Posterior vena cava (tissue), 2 donors: ENCODE results near the gene ZNF211. TPM values are rescaled to one million over a fixed set of nuclear protein-coding genes. Genes with fewer than 3 reads are reported as not detected.

Experiments used
- total RNA-seq, 2 donors: library from RNA; stranded (reverse); fragmentation: NEBNext Ultra II Directional; extraction: Animal tissue kit (Norgen Biotek cat#: 25700); gene quantifications; one replicate each; pipeline ENCODE4 v1.2.1, GENCODE V29; 2021
- donor health status: DM: yes; HTN: yes; CAD: no.
- donor health status: DM: yes; HTN: yes; CAD: no.

Gene ZNF211
- total RNA-seq, 2 donors from 2014 or later = 6.9 to 8.0 TPM

Other genes starting within 250 kb of the ZNF211 start
- 10 to 100 TPM; 16.4 to 18.7 TPM for gene ZNF548, start 243.3 kb upstream of the ZNF211 start, total RNA-seq
- 10 to 100 TPM; 10.9 to 11.4 TPM for gene ZNF17, start 222.0 kb upstream of the ZNF211 start, total RNA-seq
- gene ZNF749, start 197.8 kb upstream of the ZNF211 start, total RNA-seq = 10 to 100 TPM in 1 of 2 donors, 1 to 10 TPM in 1; 7.1 to 10.2 TPM
- 1 to 10 TPM in 1 of 2 donors, under 1 TPM in 1; 0.88 to 1.2 TPM for gene VN1R1, start 176.0 kb upstream of the ZNF211 start, total RNA-seq
- gene ZNF772, start 155.6 kb upstream of the ZNF211 start, total RNA-seq = 1 to 10 TPM; 6.3 to 8.1 TPM
- 1 to 10 TPM; 8.2 to 8.3 TPM for gene ZNF419, start 145.4 kb upstream of the ZNF211 start, total RNA-seq
- 1 to 10 TPM; 5.7 to 7.2 TPM for gene ZNF773, start 133.2 kb upstream of the ZNF211 start, total RNA-seq
- gene ZNF549, start 105.8 kb upstream of the ZNF211 start, total RNA-seq = 1 to 10 TPM; 4.3 to 6.1 TPM
- 1 to 10 TPM; 3.7 to 4.5 TPM for gene ZNF550, start 73.3 kb upstream of the ZNF211 start, total RNA-seq
- 1 to 10 TPM; 3.9 to 5.3 TPM for gene ZNF416, start 54.3 kb upstream of the ZNF211 start, total RNA-seq
- gene ZIK1, start 49.0 kb upstream of the ZNF211 start, total RNA-seq = 1 to 10 TPM; 4.5 to 5.0 TPM
- gene ZNF530, start 33.3 kb upstream of the ZNF211 start, total RNA-seq = 1 to 10 TPM; 1.6 to 2.4 TPM
- 10 to 100 TPM; 14.9 to 18.0 TPM for gene ZNF134, start 18.9 kb upstream of the ZNF211 start, total RNA-seq
- gene ZSCAN4, start 35.8 kb downstream of the ZNF211 start, total RNA-seq = under 1 TPM in 1 of 2 donors, not detected in 1; 0.10 TPM
- 1 to 10 TPM; 4.8 to 7.7 TPM for gene ZNF551, start 48.8 kb downstream of the ZNF211 start, total RNA-seq
- 1 to 10 TPM; 3.7 to 5.9 TPM for gene ZNF154, start 76.0 kb downstream of the ZNF211 start, total RNA-seq
- gene ZNF671, start 94.5 kb downstream of the ZNF211 start, total RNA-seq = 1 to 10 TPM; 5.5 to 6.5 TPM
- gene ZNF776, start 113.6 kb downstream of the ZNF211 start, total RNA-seq = 10 to 100 TPM in 1 of 2 donors, 1 to 10 TPM in 1; 9.4 to 11.1 TPM
- gene ZNF586, start 136.5 kb downstream of the ZNF211 start, total RNA-seq = 10 to 100 TPM in 1 of 2 donors, 1 to 10 TPM in 1; 9.8 to 15.1 TPM
- gene ZNF552, start 181.7 kb downstream of the ZNF211 start, total RNA-seq = 1 to 10 TPM; 6.0 to 7.9 TPM
- gene ZNF587B, start 197.1 kb downstream of the ZNF211 start, total RNA-seq = 10 to 100 TPM; 11.8 to 13.0 TPM
- 10 to 100 TPM; 18.3 to 22.2 TPM for gene ZNF587, start 216.7 kb downstream of the ZNF211 start, total RNA-seq